OCI-M2 (cell line): ENCODE data around the gene RASAL2.
"Not testable (repeated sequence)": the region's sequence is repeated elsewhere in the genome, so short reads cannot be mapped to it uniquely, and the experiment has no call there.

Experiments used
- DNase-seq: peaks from one replicate; lab custom pipeline; 2025; ENCODE audit not compliant: unreplicated experiment; lab: John Stamatoyannopoulos, UW

RASAL2 gene

DNA sequence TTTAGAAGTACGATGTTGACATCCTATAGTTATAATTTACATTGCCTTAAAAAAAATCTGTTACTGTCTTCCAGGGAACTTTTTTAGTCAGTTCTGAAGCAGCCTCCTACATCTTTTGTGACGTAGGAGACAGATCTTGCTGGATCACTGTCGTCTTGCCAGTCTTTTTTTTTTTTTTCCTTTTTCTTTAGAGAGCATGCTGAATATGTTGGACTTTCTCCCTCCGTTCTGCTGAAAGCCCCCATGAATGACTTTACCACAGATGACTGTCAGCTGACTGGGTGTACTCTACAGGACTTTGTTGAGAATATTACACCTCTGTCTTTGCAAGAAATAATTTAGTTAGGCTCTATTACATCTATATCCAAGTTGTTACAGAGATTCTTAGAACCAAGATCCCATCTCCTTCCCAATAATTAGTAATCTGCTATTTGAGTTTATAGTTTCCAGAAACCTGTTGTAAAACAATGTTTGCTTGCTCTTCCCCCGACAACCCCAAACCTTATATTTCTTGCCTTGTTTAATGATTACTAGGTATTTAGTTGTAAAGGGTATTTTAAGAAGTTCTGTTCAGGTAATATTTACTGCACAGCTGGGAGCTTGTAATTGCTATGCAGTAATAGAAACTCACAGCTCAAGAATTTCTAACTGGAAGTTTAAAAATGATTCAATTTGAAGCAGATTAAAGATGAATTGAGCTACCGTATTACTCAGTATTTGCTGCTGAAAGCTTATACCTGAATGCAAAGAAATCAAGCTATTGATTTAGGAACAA is 61.8 kb downstream of the RASAL2 start:
- no peak for DNase-seq

DNA sequence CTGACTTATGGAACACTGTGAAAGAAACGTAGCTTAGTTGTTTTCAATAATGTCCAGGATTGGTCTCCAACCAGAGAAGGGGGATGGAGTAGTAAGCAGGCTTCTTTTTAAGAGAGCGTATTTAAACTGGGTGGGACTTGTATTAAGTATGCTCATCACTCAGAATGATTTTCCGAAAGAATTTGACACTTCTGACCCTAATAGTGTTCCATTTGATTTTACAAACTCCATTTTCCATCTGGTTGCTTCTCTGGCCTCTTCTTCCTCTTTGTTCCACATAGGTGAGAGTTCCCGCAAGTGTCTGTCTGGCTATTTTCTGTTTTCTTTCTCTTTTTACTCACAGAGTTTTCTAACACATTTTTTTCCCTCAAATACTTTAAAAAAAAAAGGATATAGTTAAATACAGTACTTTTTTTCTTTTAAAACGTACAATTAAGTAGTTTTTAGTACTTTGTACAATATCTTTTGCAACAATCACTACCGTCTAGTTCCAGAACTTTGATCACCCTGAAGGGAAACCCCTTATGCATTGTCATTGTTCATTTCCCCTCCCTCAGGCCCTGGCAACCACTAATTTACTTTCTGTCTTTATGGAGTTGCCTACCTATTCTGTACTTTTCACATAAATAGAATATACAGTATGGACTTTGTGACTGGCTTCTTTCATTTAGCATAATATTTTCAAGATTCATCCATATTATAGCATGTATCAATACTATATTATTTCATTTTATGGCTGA is 67.0 kb downstream of the RASAL2 start:
- DNase-seq: no peak

DNA sequence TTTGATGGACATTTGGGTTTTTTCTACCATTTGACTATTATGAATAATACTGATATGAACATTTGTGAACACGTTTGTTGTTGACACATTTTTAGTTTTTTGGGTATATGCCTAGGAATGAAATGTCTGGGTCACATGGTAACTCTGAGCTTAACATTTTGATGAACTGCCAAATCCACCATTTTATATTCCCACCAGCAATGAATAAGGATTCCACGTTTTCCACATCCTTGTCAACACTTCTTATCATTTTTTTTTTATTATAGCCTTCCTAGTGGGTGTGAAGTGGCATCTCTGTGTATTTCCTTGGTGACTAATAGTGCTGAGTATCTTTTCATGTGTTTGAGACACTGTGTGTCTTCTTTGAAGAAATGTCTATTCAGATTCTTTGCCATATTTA is 67.6 kb downstream of the RASAL2 start:
- no peak for DNase-seq

DNA sequence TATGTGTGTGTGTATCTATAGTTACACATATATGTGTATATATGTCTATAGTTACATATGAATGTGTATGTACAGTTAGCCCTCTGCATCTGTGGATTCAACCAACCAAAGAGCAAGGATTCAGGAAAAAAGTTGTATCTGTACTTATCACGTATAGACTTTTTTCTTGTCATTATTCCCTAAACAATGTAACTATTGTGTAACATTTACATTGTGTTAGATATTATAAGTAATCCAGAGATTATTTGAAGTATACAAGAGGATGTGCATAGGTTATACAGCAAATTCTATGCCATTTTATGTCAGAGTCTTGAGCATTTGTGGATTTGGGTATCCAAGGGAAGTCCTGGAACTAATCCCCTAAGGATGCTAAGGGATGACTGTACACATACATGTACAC is 71.3 kb downstream of the RASAL2 start:
- DNase-seq: no peak

DNA sequence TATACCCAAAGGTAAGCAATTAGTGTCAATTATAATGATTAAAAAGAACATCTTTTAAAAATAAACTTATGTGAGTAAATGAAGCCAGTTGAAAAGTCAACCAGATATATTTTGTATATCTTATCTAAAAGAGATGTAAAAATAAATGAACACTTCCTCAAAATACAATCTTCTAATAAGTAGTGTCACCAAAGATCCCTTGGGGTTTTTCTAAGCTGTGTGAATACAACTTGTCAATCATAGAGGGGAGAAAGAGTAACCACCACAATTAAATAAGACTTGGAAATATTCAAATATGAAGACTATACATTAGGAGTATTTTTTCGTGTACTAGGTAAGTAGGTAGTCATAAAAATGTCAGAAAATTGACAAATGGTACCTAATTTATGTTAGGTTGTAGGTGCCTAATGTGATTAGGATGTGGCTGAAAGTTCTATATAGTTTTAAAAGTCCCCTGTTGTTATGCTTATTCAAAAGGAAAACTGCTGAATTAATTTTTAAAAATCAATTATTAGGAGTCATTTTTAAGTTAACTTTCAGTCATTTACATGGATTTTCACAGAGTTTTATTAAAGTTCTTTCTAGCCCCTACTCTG is 72.6 kb downstream of the RASAL2 start:
- DNase-seq: no peak

DNA sequence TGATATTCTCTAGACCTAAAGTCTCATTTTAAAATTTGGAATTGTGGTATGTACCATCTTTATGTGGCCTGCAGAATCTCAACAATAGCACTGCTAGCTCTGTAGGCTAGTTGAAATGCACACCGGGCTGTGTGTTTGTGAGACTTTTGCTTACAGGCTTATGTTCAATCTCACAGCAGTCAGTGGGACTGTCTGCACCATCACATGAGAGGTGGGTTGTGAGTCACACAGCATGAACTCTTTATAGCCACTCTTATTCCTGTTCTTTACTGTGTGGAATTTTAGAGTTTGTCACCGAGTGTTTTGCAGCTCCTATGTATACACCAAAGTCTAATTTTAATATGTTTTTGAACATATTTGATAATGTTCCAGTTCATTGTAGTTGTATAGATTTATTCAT is 74.6 kb downstream of the RASAL2 start:
- DNase-seq: no peak

DNA sequence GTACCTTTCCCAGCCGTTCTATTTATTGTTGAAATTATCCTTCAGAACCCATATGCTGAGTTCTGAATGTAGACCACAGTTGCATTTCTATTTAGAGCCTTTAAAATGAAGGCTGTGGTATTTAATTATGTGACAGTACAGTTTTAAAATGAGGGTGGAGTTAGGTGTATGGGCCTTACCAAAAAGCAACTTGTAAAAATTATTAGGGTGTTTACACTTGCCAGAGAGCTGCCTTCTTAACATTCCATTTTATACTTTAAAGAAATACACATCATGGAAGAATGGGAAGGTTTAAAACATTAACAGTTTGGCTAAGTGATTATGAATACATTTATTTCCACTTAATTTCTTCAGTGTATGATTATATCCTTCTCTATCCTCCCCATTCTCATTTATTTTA is 75.7 kb downstream of the RASAL2 start:
- DNase-seq: no peak

DNA sequence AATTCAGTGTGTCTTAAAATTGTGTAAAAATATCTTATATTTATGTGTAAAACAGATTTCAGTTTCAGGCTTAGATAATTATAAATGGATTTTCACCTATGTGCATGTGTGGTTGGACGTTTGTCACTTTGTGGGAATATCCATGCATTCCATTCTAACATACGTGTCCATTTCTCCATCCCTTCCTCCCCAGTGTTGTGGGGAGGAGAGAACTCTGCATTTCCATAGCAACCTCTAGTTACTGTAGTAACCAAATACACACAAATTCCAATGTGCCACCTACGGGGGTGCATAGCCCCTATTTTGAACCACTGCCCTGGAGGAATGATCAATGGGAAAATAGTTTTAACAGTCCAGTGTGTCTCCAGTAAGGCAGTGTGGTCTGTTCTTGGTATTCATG is 79.0 kb downstream of the RASAL2 start:
- no peak for DNase-seq

DNA sequence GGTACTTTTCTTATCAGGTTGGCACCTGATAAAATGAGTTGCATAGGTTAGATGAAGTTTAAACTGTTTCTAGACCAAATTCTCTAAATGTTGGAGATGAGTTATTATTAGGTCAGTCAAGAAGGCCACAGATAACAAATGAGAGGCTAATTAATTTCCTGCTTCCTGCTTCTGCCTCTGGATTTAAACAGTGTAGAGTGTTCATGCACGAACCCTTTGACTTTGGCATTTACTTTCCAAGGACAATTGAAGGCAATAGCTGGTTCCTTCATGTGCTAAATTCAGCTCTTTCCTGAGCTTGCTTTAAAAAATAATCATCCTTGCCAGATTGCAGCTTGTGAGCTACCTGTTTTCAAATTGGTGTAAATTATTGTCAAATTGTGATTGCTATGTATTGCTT is 80.6 kb downstream of the RASAL2 start:
- no peak for DNase-seq

DNA sequence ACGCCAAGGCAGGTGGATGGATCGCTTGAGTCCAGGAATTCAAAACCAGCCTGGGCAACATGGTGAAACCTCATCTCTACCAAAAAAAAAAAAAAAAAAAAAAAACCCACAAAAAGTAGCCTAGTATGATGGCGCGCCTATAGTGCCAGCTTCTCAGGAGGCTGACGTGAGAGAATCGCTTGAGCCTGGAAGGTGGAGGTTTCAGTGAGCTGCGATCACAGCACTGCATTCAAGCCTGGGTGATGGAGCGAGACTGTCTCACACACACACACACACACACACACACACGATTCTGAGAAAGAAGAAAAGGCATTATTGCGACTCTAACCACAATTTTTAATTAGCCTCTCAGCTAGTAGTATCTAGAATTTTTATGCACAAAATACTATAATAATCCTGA is 86.5 kb downstream of the RASAL2 start:
- DNase-seq: no peak

DNA sequence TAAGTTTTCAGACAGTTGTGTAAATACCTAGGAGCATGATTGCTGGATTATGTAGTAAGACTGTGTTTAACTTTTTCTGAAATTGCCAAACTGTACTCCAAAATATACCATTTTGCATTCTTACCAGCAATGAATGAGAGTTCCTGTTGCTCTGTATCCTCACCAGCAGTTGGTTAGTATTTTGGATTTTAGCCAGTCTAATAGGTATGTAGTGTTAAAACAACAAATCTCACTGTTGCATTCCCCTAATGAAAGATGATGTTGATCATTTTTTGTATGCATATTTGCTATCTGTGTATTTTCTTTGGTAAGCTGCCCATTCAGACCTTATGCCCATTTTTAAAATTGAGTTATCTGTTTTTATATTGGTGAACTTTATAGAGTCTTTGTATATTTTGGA is 89.9 kb downstream of the RASAL2 start:
- DNase-seq: no peak

DNA sequence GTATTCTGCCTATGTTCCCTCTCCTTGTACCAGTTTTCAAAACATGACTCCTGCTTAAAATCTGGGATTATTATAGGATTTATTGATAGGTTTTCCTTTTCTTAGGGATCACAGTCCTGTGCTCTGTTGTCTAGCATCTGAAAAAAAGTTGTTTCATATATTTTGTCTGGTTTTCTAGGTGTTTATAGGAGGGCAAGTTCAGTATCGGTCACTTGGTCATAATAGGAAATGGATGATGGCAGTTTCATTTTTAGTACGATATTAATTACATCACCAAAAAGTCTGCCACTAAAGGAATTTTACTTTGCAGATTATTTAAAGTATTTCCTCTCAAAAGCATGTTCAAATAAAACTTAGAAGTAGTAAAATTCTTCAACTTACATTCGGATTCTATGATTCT is 94.4 kb downstream of the RASAL2 start:
- no peak for DNase-seq

DNA sequence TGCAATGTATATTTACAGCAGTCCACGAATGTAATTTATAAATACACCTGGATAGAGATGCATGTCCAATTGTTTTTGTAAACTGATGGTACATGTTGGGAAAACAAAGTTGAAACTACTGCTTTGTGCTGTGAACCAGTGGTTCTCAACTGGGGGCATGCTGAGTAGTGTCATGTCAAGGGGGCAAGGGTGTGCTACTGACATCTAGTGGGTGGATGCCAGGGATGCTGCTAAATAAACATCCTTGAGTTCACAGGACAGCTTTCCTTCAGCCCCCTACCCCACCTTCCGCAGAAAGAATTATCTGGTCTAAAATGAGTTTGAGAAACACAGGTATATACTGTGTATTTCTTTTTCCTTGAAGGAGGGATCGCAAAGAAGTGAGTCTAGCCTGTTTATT is 95.9 kb downstream of the RASAL2 start:
- no peak for DNase-seq

DNA sequence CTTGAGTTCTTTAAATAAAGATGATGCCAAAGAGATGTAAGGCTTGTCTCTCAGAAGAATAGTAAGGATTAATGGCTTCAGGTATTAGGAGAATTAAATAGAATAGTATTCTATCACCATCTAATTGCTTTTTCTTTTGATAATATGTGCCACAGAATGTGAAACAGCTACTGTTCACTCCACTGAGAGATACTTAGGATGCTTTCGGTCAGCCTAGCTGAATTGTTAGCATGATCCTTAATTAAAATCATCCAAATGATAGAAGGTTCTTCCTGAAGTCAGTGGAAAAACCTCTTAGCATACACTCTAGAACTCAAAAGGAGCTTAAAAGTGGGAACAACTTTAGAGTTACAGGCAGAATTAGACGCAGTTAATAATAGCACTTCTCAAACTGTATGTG is 97.0 kb downstream of the RASAL2 start:
- DNase-seq: no peak

DNA sequence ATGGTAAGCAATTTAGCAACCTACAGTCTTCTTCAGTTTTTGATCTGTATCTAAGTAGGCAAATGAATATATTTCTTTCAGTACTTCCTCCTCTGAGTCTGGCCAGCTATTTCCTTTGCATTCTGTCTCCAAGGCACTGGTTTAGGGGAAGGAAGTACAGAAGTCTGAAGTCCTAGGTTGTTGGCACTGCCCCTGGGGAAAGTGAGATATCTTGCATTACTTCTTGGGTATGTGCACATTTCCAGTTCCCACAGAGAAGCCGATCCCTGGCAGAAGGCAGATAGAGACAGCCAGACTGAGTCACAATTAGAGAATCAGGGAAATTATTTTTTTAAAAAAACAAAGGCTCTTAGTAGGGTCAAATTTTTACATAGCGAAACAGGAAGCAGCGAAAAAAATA is 98.8 kb downstream of the RASAL2 start:
- no peak for DNase-seq

DNA sequence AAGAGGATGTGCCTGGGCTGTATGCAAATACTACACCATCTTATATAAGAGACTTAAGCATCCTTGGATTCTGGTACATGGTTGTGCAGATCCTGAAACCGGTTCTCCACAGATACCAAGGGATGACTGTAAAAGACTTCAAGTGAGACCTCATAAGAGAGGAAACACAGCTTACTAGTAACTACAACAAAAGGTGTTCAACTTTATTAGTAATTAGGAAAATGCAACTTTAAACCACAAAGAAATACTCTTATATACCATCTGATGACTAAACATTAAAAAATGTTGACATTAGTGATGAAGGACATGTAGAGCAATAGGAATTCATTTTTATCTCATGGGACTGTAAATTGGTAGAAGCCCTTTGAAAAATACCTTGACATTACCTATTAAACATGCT is 102.7 kb downstream of the RASAL2 start:
- DNase-seq: no peak

DNA sequence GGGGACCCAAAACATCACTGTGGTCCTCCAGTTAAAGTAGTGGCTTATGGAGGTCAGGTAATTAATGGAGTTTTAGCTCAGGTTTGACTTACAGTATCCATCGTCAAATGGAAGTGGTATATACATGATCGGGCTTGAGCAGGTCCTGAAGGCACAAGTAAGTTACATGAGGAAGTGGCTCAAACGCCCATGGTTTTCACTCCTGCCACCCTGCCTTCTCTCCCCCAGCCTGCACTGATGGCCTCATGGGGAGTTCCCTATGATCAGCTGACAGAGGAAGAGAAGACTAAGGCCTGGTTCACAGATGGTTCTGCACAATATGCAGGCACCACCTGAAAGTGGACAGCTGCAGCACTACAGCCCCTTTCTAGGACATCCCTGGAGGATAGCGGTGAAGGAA is 108.2 kb downstream of the RASAL2 start:
- not testable (repeated sequence) for DNase-seq

DNA sequence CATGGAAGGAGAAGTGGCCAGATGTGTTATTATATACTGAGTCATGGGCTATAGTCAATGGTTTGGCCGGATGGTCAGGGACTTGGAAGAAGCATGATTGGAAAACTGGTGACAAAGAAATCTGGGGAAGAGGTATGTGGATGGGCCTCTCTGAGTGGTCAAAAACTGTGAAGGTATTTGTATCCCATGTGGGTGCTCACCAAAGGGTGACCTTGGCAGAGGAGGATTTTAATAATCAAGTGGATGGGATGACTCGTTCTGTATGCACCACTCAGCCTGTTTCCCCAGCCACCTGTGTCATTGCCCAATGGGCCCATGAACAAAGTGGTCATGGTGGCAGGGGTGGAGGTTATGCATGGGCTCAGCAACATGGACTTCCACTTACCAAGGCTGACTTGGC is 108.6 kb downstream of the RASAL2 start:
- DNase-seq: not testable (repeated sequence)

DNA sequence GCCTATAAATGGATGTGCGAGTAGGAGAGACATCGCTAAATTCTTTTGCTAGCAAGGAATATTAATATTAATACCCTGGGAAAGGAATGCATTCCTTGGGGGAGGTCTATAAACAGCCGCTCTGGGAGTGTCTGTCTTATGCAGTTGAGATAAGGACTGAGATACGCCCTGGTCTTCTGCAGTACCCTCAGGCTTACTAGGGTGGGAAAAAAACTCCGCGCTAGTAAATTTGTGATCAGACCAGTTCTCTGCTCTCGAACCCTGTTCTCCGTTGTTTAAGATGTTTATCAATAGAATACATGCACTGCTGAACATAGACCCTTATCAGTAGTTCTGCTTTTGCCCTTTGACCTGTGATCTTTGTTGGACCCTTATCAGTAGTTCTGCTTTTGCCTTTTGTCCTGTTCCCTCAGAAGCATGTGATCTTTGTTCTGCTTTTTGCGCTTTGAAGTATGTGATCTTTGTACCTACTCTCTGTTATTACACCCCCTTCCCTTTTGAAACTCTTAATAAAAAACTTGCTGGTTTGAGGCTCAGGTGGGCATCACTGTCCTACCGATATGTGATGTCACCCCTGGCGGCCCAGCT is 114.5 kb downstream of the RASAL2 start:
- not testable (repeated sequence) for DNase-seq

DNA sequence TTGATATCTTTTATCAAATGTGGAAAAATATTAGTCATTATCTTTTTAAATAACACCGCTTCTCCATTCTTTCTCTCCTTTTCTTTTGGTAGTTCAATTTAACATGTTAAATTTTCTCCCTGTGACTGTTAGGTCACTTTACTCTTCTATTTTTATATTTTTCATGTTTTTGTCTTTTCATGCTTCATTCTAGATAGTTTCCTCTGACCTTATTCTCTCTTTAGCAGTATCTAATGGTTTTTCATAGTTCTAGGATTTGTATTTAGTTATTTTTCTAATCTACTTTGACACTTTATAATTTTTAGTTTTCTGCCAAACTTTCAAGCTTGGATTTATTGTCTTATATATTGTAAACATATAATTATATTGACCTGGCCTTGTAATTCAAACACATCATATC is 116.0 kb downstream of the RASAL2 start:
- DNase-seq: no peak

DNA sequence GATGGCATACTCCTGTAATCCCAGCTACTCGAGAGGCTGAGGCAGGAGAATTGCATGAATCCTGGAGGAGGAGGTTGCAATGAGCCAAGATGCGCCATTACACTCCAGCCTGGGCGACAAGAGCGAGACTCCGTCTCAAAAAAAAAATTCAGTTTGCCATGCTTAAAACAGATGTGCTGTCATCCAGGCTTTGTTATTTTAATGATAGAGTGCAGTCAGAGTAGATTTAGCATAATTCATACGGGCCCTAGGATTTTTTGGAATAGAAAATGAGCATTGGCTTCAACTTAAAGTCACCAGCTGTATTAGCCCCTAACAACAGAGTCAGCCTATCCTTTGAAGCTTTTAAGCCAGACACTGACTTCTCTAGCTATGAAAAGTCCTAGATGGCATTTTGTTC is 124.6 kb downstream of the RASAL2 start:
- DNase-seq: no peak

DNA sequence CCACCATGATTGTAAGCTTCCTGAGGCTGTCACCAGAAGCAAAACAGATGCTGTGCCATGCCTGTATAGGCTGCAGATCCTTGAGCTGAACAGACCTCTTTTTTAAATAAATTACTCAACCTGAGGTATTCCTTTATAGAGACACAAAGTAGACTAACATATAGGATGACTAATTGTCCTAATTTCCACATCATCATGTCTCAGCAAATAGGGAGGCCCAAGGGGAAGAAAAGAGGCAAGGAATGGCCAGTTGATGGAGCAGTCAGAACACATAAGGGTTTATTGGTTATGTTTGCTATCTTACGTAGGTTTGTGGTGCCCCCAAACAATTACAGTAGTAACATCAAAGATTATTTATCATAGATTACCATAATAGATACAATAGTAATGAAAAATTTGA is 126.2 kb downstream of the RASAL2 start:
- no peak for DNase-seq
